ENCODE results near the gene SOS1. TPM values are rescaled to one million over a fixed set of nuclear protein-coding genes. Genes with fewer than 3 reads are reported as not detected.

Gene SOS1
- total and polyA plus RNA-seq, 2 donors (not counting 1 experiment from before 2014, with no cell fraction given) = 18.2 to 58.1 TPM

DNA sequence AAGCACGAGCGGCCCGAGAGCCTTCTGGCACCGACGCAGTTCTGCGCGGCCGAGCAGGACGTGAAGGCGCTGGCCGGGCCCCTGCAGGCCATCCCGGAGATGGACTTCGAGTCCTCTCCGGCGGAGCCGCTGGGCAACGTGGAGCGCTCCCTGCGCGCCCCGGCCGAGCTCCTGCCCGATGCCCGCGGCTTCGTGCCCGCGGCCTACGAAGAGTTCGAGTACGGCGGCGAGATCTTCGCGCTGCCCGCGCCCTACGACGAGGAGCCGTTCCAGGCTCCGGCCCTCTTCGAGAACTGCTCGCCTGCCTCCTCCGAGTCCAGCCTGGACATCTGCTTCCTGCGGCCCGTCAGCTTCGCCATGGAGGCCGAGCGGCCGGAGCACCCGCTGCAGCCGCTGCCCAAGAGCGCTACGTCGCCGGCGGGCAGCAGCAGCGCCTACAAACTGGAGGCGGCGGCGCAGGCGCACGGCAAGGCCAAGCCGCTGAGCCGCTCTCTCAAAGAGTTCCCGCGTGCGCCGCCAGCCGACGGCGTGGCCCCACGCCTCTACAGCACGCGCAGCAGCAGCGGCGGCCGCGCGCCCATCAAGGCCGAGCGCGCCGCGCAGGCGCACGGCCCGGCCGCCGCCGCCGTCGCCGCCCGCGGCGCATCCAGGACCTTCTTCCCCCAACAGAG, 160.8 kb downstream of the SOS1 start:
- POLR2A ChIA-PET = no interaction called here
- peaks cover 31% of the 10 kb centered on the region for H3K27me3 Mint-ChIP-seq

DNA sequence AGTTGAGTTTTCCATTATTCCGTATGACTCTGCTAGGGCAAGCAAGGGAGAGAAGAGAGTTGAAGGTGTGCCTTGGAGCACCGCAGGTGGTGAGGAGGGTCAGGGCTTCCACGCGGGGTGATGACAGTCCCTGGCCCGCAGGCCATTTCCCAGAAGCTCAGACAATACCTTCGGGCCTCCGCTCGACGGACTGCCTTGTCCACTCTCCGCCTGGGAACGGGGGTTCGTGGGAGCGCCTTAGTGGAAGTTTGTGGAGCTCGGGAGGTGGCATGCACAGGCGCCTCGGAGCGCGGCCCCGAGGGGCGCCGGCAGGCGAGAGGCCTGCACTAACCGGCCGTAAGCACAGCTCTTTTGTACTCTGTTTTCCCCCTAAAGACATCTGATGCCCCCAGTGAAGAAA, 161.4 kb downstream of the SOS1 start:
- Histone ChIP-seq H2AFZ (ENCODE audit: insufficient read depth, low read depth, low read length, poor library complexity, severe bottlenecking) (peak overlapping the region; percentile 76), H3K27ac (ENCODE audit: low read length in 2 of 2) (no peak overlapping the region), H3K79me2 (ENCODE audit: control insufficient read depth, insufficient read depth, low read length) (no peaks in the 10 kb centered on the region), H3K4me2 (replicated peaks; ENCODE audit: low read depth, low read length, poor library complexity, severe bottlenecking) (peak overlapping the region; percentile 83), H3K4me1 (ENCODE audit: control insufficient read depth in 2 of 2, insufficient read depth in 2 of 2, low read length in 2 of 2) (peaks cover 6 to 7% of the 10 kb centered on the region in 2 donors), H3K9me3 (ENCODE audit: control extremely low read depth in 1 of 3, control insufficient read depth in 2 of 3, insufficient read depth in 1 of 3, low read length in 2 of 3) (peaks cover 0 to 6% (median 0%) of the 10 kb centered on the region in 3 donors), H4K20me1 (ENCODE audit: control insufficient read depth, insufficient read depth, low read length, poor library complexity, severe bottlenecking) (no peaks in the 10 kb centered on the region), H3K4me3 (ENCODE audit: control extremely low read depth in 1 of 5, extremely low read depth in 1 of 5, insufficient read depth in 1 of 5, low read depth in 2 of 5, low read length in 4 of 5) (peak overlapping the region in 1 of 5 experiments; percentile 46), H3K36me3 (replicated peaks in 1 of 2; ENCODE audit: control extremely low read depth in 1 of 2, control insufficient read depth in 1 of 2, extremely low read depth in 1 of 2, insufficient read depth in 2 of 2, low read length in 1 of 2) (no peaks in the 10 kb centered on the region), H3K9ac (ENCODE audit: low read length) (peak overlapping the region; percentile 45), H3K27me3 (replicated peaks in 1 of 4; ENCODE audit: control extremely low read depth in 1 of 4, control insufficient read depth in 3 of 4, insufficient read depth in 4 of 4, low read length in 3 of 4) (peaks cover 0 to 30% (median 9%) of the 10 kb centered on the region in 4 experiments)
- Mint-ChIP-seq H3K4me1 (peaks cover 6% of the 10 kb centered on the region), H3K4me3 (peak overlapping the region; percentile 73), H3K9me3 (ENCODE audit: insufficient read depth) (no peaks in the 10 kb centered on the region), H3K27ac (no peak overlapping the region), H3K27me3 (peaks cover 35% of the 10 kb centered on the region)
- ChIA-PET CTCF (interaction anchor here (1.6 to 2.3 kb wide), 2 partner anchors 11 to 13 kb away, joined by 5 to 7 read pairs; no protein-coding TSS in a partner anchor), POLR2A (no interaction called here)
- TF ChIP-seq EZH2 (IDR thresholded peaks at IDR 0.05; ENCODE audit: borderline replicate concordance, insufficient read depth, low read depth, low read length, poor library complexity, severe bottlenecking) = no peak
- TF ChIP-seq, protein P1, sequence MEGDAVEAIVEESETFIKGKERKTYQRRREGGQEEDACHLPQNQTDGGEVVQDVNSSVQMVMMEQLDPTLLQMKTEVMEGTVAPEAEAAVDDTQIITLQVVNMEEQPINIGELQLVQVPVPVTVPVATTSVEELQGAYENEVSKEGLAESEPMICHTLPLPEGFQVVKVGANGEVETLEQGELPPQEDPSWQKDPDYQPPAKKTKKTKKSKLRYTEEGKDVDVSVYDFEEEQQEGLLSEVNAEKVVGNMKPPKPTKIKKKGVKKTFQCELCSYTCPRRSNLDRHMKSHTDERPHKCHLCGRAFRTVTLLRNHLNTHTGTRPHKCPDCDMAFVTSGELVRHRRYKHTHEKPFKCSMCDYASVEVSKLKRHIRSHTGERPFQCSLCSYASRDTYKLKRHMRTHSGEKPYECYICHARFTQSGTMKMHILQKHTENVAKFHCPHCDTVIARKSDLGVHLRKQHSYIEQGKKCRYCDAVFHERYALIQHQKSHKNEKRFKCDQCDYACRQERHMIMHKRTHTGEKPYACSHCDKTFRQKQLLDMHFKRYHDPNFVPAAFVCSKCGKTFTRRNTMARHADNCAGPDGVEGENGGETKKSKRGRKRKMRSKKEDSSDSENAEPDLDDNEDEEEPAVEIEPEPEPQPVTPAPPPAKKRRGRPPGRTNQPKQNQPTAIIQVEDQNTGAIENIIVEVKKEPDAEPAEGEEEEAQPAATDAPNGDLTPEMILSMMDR (IDR thresholded peaks at IDR 0.05) = no peak
- intact Hi-C loops (cut with micrococcal nuclease) = no loop called here
- DNase-seq (no peak), ATAC-seq (ENCODE audit: low read depth) (no peak)
- WGBS (ENCODE audit: insufficient coverage) = 86% methylated on average over 24 of the region's 24 CpGs

More for the DNA sequence above, 160.8 kb downstream of the SOS1 start:
- CTCF ChIA-PET = interaction anchor here (1.6 to 2.3 kb wide), 2 partner anchors 12 to 14 kb away, joined by 5 to 7 read pairs; no protein-coding TSS in a partner anchor
- Histone ChIP-seq H3K27ac (ENCODE audit: low read length in 2 of 2) (no peak overlapping the region), H4K20me1 (ENCODE audit: control insufficient read depth, insufficient read depth, low read length, poor library complexity, severe bottlenecking) (no peaks in the 10 kb centered on the region), H3K9me3 (ENCODE audit: control extremely low read depth in 1 of 3, control insufficient read depth in 2 of 3, insufficient read depth in 1 of 3, low read length in 2 of 3) (peaks cover 0 to 6% (median 0%) of the 10 kb centered on the region in 3 donors), H3K4me1 (ENCODE audit: control insufficient read depth in 2 of 2, insufficient read depth in 2 of 2, low read length in 2 of 2) (peaks cover 6 to 7% of the 10 kb centered on the region in 2 donors), H3K4me3 (ENCODE audit: control extremely low read depth in 1 of 5, extremely low read depth in 1 of 5, insufficient read depth in 1 of 5, low read depth in 2 of 5, low read length in 4 of 5) (peak overlapping the region in 4 of 5 experiments; percentile 21 to 55 (median 40)), H3K79me2 (ENCODE audit: control insufficient read depth, insufficient read depth, low read length) (no peaks in the 10 kb centered on the region), H3K4me2 (replicated peaks; ENCODE audit: low read depth, low read length, poor library complexity, severe bottlenecking) (peak overlapping the region; percentile 83), H3K36me3 (replicated peaks in 1 of 2; ENCODE audit: control extremely low read depth in 1 of 2, control insufficient read depth in 1 of 2, extremely low read depth in 1 of 2, insufficient read depth in 2 of 2, low read length in 1 of 2) (no peaks in the 10 kb centered on the region), H2AFZ (ENCODE audit: insufficient read depth, low read depth, low read length, poor library complexity, severe bottlenecking) (peak overlapping the region; percentile 76), H3K27me3 (replicated peaks in 1 of 4; ENCODE audit: control extremely low read depth in 1 of 4, control insufficient read depth in 3 of 4, insufficient read depth in 4 of 4, low read length in 3 of 4) (peaks cover 0 to 30% (median 8%) of the 10 kb centered on the region in 4 experiments), H3K9ac (ENCODE audit: low read length) (peak overlapping the region; percentile 45)
- intact Hi-C loops (cut with micrococcal nuclease) = no loop called here
- peak; percentile 97 for ATAC-seq (ENCODE audit: low read depth)
- Mint-ChIP-seq H3K27ac (no peak overlapping the region), H3K4me1 (peaks cover 6% of the 10 kb centered on the region), H3K4me3 (peak overlapping the region; percentile 70), H3K9me3 (ENCODE audit: insufficient read depth) (no peaks in the 10 kb centered on the region)
- peak; percentile 76 for DNase-seq
- WGBS (ENCODE audit: insufficient coverage) = 18% methylated on average over 86 of the region's 97 CpGs
- TF ChIP-seq, protein P1 (IDR thresholded peaks at IDR 0.05) = no peak
- TF ChIP-seq EZH2 (IDR thresholded peaks at IDR 0.05; ENCODE audit: borderline replicate concordance, insufficient read depth, low read depth, low read length, poor library complexity, severe bottlenecking) = no peak

Measured in B cell (primary cell).